Measurements from ENCODE around the gene SZT2.
"Not testable (repeated sequence)": the region's sequence is repeated elsewhere in the genome, so short reads cannot be mapped to it uniquely, and the experiment has no call there.

SZT2 gene

GRCh38 chr1:43413426-43413825 is 23.7 kb downstream of the SZT2 start:
- H3K27ac ChIP-seq (ENCODE audit: low read length); H3K27me3 ChIP-seq (ENCODE audit: control insufficient read depth in 1 of 2, insufficient read depth in 2 of 2, low read length in 2 of 2); H3K4me1 ChIP-seq (ENCODE audit: control insufficient read depth, insufficient read depth, low read length); H3K4me3 ChIP-seq (ENCODE audit: low read length in 2 of 2); H3K9ac ChIP-seq (ENCODE audit: low read length in 2 of 2); H3K9me3 ChIP-seq (ENCODE audit: control insufficient read depth in 2 of 2, low read length in 2 of 2): not testable (repeated sequence)
- peaks cover 24 to 34% of the 10 kb centered on the region in 2 donors for H3K36me3 ChIP-seq (ENCODE audit: control insufficient read depth in 2 of 2, insufficient read depth in 2 of 2, low read length in 2 of 2)

GRCh38 chr1:43414634-43415223 is 25.0 kb downstream of the SZT2 start:
- H3K9ac ChIP-seq (ENCODE audit: low read length in 2 of 2) = no peak overlapping the region
- H3K9me3 ChIP-seq (ENCODE audit: control insufficient read depth in 2 of 2, low read length in 2 of 2) = no peaks in the 10 kb centered on the region
- H3K36me3 ChIP-seq (ENCODE audit: control insufficient read depth in 2 of 2, insufficient read depth in 2 of 2, low read length in 2 of 2) = peaks cover 33 to 43% of the 10 kb centered on the region in 2 donors
- H3K27me3 ChIP-seq (ENCODE audit: control insufficient read depth in 1 of 2, insufficient read depth in 2 of 2, low read length in 2 of 2) = no peaks in the 10 kb centered on the region
- H3K4me3 ChIP-seq (ENCODE audit: low read length in 2 of 2) = no peak overlapping the region
- H3K4me1 ChIP-seq (ENCODE audit: control insufficient read depth, insufficient read depth, low read length) = no peaks in the 10 kb centered on the region
- H3K27ac ChIP-seq (ENCODE audit: low read length) = no peak overlapping the region

GRCh38 chr1:43415901-43416300 is 26.2 kb downstream of the SZT2 start:
- no peaks in the 10 kb centered on the region for H3K9me3 ChIP-seq (ENCODE audit: control insufficient read depth in 2 of 2, low read length in 2 of 2)
- no peak overlapping the region for H3K9ac ChIP-seq (ENCODE audit: low read length in 2 of 2)
- no peaks in the 10 kb centered on the region for H3K4me1 ChIP-seq (ENCODE audit: control insufficient read depth, insufficient read depth, low read length)
- no peak overlapping the region for H3K4me3 ChIP-seq (ENCODE audit: low read length in 2 of 2)
- no peaks in the 10 kb centered on the region for H3K27me3 ChIP-seq (ENCODE audit: control insufficient read depth in 1 of 2, insufficient read depth in 2 of 2, low read length in 2 of 2)
- peaks cover 44 to 55% of the 10 kb centered on the region in 2 donors for H3K36me3 ChIP-seq (ENCODE audit: control insufficient read depth in 2 of 2, insufficient read depth in 2 of 2, low read length in 2 of 2)
- H3K27ac ChIP-seq (ENCODE audit: low read length) = no peak overlapping the region

GRCh38 chr1:43418858-43419257 is 29.2 kb downstream of the SZT2 start:
- Histone ChIP-seq H3K4me3 (ENCODE audit: low read length in 2 of 2) (no peak overlapping the region), H3K27ac (ENCODE audit: low read length) (no peak overlapping the region), H3K9me3 (ENCODE audit: control insufficient read depth in 2 of 2, low read length in 2 of 2) (no peaks in the 10 kb centered on the region), H3K36me3 (ENCODE audit: control insufficient read depth in 2 of 2, insufficient read depth in 2 of 2, low read length in 2 of 2) (peaks cover 71 to 78% of the 10 kb centered on the region in 2 donors), H3K9ac (ENCODE audit: low read length in 2 of 2) (no peak overlapping the region), H3K4me1 (ENCODE audit: control insufficient read depth, insufficient read depth, low read length) (no peaks in the 10 kb centered on the region), H3K27me3 (ENCODE audit: control insufficient read depth in 1 of 2, insufficient read depth in 2 of 2, low read length in 2 of 2) (no peaks in the 10 kb centered on the region)

- H3K4me1 ChIP-seq (ENCODE audit: control insufficient read depth, insufficient read depth, low read length) = no peaks in the 10 kb centered on the region
- H3K4me3 ChIP-seq (ENCODE audit: low read length in 2 of 2) = no peak overlapping the region
- no peaks in the 10 kb centered on the region for H3K9me3 ChIP-seq (ENCODE audit: control insufficient read depth in 2 of 2, low read length in 2 of 2)
- H3K36me3 ChIP-seq (ENCODE audit: control insufficient read depth in 2 of 2, insufficient read depth in 2 of 2, low read length in 2 of 2) = peaks cover 80 to 88% of the 10 kb centered on the region in 2 donors
- H3K27ac ChIP-seq (ENCODE audit: low read length) = no peak overlapping the region
- no peaks in the 10 kb centered on the region for H3K27me3 ChIP-seq (ENCODE audit: control insufficient read depth in 1 of 2, insufficient read depth in 2 of 2, low read length in 2 of 2)
- no peak overlapping the region for H3K9ac ChIP-seq (ENCODE audit: low read length in 2 of 2)
Measured at GRCh38 chr1:43419627-43420425, 30.1 kb downstream of the SZT2 start.

GRCh38 chr1:43420874-43421273 is 31.2 kb downstream of the SZT2 start:
- peaks cover 89% of the 10 kb centered on the region in 2 donors for H3K36me3 ChIP-seq (ENCODE audit: control insufficient read depth in 2 of 2, insufficient read depth in 2 of 2, low read length in 2 of 2)
- H3K9ac ChIP-seq (ENCODE audit: low read length in 2 of 2) = no peak overlapping the region
- H3K4me1 ChIP-seq (ENCODE audit: control insufficient read depth, insufficient read depth, low read length) = no peaks in the 10 kb centered on the region
- no peak overlapping the region for H3K4me3 ChIP-seq (ENCODE audit: low read length in 2 of 2)
- H3K27me3 ChIP-seq (ENCODE audit: control insufficient read depth in 1 of 2, insufficient read depth in 2 of 2, low read length in 2 of 2) = no peaks in the 10 kb centered on the region
- no peaks in the 10 kb centered on the region for H3K9me3 ChIP-seq (ENCODE audit: control insufficient read depth in 2 of 2, low read length in 2 of 2)
- no peak overlapping the region for H3K27ac ChIP-seq (ENCODE audit: low read length)

- Histone ChIP-seq H3K27ac (ENCODE audit: low read length) (no peak overlapping the region), H3K36me3 (ENCODE audit: control insufficient read depth in 2 of 2, insufficient read depth in 2 of 2, low read length in 2 of 2) (peaks cover 90 to 92% of the 10 kb centered on the region in 2 donors), H3K4me1 (ENCODE audit: control insufficient read depth, insufficient read depth, low read length) (no peaks in the 10 kb centered on the region), H3K9me3 (ENCODE audit: control insufficient read depth in 2 of 2, low read length in 2 of 2) (no peaks in the 10 kb centered on the region), H3K9ac (ENCODE audit: low read length in 2 of 2) (no peak overlapping the region), H3K27me3 (ENCODE audit: control insufficient read depth in 1 of 2, insufficient read depth in 2 of 2, low read length in 2 of 2) (no peaks in the 10 kb centered on the region), H3K4me3 (ENCODE audit: low read length in 2 of 2) (no peak overlapping the region)
Measured at GRCh38 chr1:43421396-43421795, 31.7 kb downstream of the SZT2 start.

- Histone ChIP-seq H3K36me3 (ENCODE audit: control insufficient read depth in 2 of 2, insufficient read depth in 2 of 2, low read length in 2 of 2) (peaks cover 93 to 94% of the 10 kb centered on the region in 2 donors), H3K27me3 (ENCODE audit: control insufficient read depth in 1 of 2, insufficient read depth in 2 of 2, low read length in 2 of 2) (no peaks in the 10 kb centered on the region), H3K9me3 (ENCODE audit: control insufficient read depth in 2 of 2, low read length in 2 of 2) (no peaks in the 10 kb centered on the region), H3K4me1 (ENCODE audit: control insufficient read depth, insufficient read depth, low read length) (no peaks in the 10 kb centered on the region), H3K9ac (ENCODE audit: low read length in 2 of 2) (no peak overlapping the region), H3K27ac (ENCODE audit: low read length) (no peak overlapping the region), H3K4me3 (ENCODE audit: low read length in 2 of 2) (no peak overlapping the region)
Measured at GRCh38 chr1:43421976-43422750, 32.5 kb downstream of the SZT2 start.

GRCh38 chr1:43422995-43423671 is 33.4 kb downstream of the SZT2 start:
- no peaks in the 10 kb centered on the region for H3K4me1 ChIP-seq (ENCODE audit: control insufficient read depth, insufficient read depth, low read length)
- H3K9me3 ChIP-seq (ENCODE audit: control insufficient read depth in 2 of 2, low read length in 2 of 2) = no peaks in the 10 kb centered on the region
- no peak overlapping the region for H3K9ac ChIP-seq (ENCODE audit: low read length in 2 of 2)
- H3K36me3 ChIP-seq (ENCODE audit: control insufficient read depth in 2 of 2, insufficient read depth in 2 of 2, low read length in 2 of 2) = peaks cover 92 to 93% of the 10 kb centered on the region in 2 donors
- H3K4me3 ChIP-seq (ENCODE audit: low read length in 2 of 2) = no peak overlapping the region
- no peak overlapping the region for H3K27ac ChIP-seq (ENCODE audit: low read length)
- no peaks in the 10 kb centered on the region for H3K27me3 ChIP-seq (ENCODE audit: control insufficient read depth in 1 of 2, insufficient read depth in 2 of 2, low read length in 2 of 2)

- Histone ChIP-seq H3K27ac (ENCODE audit: low read length) (no peak overlapping the region), H3K9ac (ENCODE audit: low read length in 2 of 2) (no peak overlapping the region), H3K4me1 (ENCODE audit: control insufficient read depth, insufficient read depth, low read length) (no peaks in the 10 kb centered on the region), H3K9me3 (ENCODE audit: control insufficient read depth in 2 of 2, low read length in 2 of 2) (no peaks in the 10 kb centered on the region), H3K27me3 (ENCODE audit: control insufficient read depth in 1 of 2, insufficient read depth in 2 of 2, low read length in 2 of 2) (no peaks in the 10 kb centered on the region), H3K36me3 (ENCODE audit: control insufficient read depth in 2 of 2, insufficient read depth in 2 of 2, low read length in 2 of 2) (peaks cover 92 to 93% of the 10 kb centered on the region in 2 donors), H3K4me3 (ENCODE audit: low read length in 2 of 2) (no peak overlapping the region)
Measured at GRCh38 chr1:43423672-43424550, 34.2 kb downstream of the SZT2 start.
